ENCODE measurements around the gene NCOR1.

DNA sequence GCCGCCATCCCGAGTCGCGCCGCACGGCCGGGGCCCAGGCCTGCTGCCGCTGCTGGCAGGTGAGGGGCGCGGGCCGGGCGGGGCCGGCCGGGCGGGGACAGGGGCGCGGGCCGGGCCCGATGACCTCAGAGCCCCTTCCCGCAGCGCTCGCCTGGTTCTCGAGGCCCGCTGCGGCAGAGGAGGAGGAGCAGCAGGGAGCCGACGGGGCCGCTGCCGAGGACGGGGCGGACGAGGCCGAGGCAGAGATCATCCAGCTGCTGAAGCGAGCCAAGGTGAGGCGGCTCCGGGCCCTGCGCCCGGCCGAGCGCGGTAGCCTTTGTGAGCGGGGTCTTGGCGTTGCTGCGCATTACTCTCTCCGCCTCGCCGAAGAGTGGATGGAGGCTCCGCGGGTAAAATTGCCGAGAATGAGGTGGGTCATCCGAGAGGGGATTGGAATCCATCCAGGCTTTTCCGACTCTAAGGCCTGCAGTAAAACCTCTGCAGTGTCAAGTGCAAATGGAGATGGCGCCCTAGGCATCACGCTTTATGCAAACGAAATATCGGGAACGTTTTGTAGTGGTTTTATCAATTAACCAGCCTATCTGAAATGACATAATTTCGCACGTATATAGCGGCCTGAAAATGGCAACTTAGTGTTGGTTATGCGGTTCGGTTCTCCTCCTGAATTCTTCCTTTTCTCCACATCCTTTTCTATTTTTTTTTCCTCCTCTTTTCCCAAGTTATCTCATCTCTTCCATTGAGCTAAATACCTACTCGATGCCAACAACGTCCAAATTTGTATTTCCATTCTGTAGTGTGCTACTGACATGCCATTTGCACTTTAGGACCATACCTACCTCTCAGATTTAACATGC is 215.1 kb downstream of the NCOR1 start:
- TF ChIP-seq, protein P1, sequence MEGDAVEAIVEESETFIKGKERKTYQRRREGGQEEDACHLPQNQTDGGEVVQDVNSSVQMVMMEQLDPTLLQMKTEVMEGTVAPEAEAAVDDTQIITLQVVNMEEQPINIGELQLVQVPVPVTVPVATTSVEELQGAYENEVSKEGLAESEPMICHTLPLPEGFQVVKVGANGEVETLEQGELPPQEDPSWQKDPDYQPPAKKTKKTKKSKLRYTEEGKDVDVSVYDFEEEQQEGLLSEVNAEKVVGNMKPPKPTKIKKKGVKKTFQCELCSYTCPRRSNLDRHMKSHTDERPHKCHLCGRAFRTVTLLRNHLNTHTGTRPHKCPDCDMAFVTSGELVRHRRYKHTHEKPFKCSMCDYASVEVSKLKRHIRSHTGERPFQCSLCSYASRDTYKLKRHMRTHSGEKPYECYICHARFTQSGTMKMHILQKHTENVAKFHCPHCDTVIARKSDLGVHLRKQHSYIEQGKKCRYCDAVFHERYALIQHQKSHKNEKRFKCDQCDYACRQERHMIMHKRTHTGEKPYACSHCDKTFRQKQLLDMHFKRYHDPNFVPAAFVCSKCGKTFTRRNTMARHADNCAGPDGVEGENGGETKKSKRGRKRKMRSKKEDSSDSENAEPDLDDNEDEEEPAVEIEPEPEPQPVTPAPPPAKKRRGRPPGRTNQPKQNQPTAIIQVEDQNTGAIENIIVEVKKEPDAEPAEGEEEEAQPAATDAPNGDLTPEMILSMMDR (conservative IDR thresholded peaks at IDR 0.05): no peak
- peak; percentile 99 for TF ChIP-seq ZFX (IDR thresholded peaks at IDR 0.05)

Measured in C4-2B (cell line).